HG02759 (cell line): Measurements from ENCODE around the gene CDH23.

Experiments
- ATAC-seq: cut with Tn5 transposase; IDR thresholded peaks from one replicate; pipeline ENCODE4 v1.9.1; 2021; ENCODE audit warnings: mild to moderate bottlenecking, moderate library complexity; ENCODE audit not compliant: unreplicated experiment

CDH23 gene

GRCh38 chr10:71480662-71481061 is 83.9 kb downstream of the CDH23 start:
- no peak for ATAC-seq

- no peak for ATAC-seq
Observed at GRCh38 chr10:71481746-71482410, 85.2 kb downstream of the CDH23 start.

DNA sequence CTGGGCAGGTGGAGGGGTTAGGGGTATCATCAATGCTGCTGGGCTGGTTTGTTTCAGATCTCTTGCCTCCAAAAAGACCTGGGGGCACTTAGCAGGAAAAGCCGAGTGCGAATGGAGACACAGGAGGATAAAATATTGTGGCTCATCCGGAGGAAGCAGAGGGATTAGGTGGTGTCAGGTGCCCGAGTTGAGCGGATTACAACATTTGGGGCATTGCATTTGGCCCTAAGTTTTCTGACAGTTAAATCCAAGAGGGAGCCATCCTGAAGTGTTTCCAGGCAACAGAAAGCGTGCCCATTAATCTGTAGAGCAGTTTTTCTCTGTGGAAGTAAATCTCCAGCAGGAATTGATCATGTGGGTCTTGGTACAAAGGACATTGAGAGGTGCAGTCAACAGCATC is 85.9 kb downstream of the CDH23 start:
- ATAC-seq: no peak

DNA sequence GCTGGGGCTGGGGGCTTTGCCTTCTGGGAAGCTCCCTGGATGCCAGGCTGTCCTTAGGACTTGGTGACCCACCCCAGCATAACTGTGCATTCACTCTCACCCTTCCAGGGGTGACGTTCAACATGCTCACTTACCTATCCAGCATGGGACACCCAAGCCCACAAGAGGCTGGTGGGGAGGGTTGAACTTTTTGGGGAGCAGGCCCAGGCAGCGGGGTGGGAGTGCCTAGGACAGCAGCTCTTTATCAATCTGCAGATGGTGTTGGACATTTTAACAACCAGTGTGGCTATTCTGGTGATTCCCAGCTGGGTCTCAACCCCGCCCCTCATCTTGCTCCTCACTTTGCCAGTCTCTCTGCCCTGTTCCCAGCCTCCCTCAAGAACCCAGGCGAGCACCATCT is 86.4 kb downstream of the CDH23 start:
- no peak for ATAC-seq

DNA sequence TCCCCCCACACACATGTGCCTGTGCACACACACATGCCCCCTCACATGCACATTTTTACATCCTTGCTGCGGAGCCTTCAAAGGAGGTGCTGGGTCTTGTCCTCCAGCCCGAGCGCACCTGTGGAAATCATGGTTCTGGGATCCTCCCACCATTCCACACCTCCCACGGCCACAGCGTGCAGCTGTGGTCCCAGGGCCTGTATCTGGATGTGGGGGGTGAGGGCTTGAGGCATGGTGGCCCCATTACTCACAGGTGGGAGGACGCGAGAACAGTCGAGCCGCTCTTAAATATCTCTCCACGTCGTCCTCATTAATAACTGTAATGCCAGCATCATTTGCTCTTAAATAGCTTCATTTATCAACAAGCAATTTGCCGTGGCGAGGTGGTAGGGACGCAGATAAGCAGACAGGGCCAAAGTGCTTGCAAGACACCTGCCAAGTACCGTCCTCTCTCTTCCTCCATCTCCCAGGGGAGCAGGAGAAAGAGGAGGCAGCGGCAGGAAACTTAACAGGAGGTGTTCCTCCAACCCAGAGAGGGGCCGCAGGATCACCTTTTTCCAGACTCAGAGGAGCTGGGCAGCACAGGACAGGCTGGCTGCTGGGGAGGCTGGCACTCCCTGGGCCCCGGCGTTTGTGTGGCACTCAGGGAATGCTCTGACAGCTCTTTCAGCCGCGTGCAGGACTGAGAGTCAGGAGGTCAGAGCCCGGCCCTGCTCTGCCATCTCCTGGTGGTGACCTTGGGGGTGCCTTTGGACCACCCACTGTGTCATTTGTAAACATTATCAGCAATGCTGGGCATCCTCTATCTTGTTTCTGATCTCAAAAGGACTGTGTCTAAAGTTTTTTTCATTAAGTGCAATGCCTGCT is 87.4 kb downstream of the CDH23 start:
- no peak for ATAC-seq

GRCh38 chr10:71486484-71487114 is 89.9 kb downstream of the CDH23 start:
- ATAC-seq: no peak

- ATAC-seq: no peak
Observed at GRCh38 chr10:71487726-71488125, 91.0 kb downstream of the CDH23 start.

- no peak for ATAC-seq
Observed at GRCh38 chr10:71489077-71489476, 92.4 kb downstream of the CDH23 start.

DNA sequence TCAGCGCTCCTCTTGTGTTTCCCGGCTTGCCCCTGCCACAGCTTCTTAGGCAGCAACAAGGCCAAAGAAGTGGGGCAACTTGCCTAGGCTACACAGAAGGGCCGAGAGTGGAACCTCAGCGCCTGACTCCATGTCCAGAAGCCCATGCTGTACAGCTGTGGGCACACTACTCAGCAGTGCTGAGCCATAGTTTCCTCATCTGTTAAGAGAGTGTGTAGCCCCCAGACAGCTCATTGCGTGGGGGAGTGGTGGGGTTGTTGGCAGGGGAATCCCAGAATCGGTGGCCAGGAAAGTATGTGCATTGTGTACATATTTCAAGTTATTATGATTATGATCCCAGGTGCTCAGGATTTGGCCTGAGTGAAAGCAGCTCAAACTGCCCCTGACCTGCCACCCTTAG is 96.2 kb downstream of the CDH23 start:
- no peak for ATAC-seq

GRCh38 chr10:71493741-71494140 is 97.0 kb downstream of the CDH23 start:
- no peak for ATAC-seq

- no peak for ATAC-seq
Observed at GRCh38 chr10:71494476-71494875, 97.8 kb downstream of the CDH23 start.

DNA sequence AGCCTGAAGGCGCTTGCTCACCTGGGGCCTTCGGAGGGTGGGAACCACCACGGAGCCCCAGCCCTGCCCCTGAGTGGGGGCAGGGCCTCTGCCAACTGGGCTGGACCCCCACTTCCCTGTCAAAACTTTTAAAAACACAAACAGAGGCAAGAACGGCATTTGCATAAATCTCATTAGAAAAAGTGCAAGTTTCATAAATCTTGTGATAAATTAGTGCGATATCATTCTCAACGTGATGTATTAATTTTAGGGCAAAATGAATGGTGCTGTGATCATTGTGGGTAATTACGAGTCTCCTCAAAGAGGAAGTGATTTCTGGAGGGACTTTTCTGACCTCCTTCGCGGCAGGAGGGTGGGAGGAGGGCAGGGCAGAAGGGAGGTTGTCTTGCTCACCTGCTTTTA is 98.3 kb downstream of the CDH23 start:
- ATAC-seq: no peak

DNA sequence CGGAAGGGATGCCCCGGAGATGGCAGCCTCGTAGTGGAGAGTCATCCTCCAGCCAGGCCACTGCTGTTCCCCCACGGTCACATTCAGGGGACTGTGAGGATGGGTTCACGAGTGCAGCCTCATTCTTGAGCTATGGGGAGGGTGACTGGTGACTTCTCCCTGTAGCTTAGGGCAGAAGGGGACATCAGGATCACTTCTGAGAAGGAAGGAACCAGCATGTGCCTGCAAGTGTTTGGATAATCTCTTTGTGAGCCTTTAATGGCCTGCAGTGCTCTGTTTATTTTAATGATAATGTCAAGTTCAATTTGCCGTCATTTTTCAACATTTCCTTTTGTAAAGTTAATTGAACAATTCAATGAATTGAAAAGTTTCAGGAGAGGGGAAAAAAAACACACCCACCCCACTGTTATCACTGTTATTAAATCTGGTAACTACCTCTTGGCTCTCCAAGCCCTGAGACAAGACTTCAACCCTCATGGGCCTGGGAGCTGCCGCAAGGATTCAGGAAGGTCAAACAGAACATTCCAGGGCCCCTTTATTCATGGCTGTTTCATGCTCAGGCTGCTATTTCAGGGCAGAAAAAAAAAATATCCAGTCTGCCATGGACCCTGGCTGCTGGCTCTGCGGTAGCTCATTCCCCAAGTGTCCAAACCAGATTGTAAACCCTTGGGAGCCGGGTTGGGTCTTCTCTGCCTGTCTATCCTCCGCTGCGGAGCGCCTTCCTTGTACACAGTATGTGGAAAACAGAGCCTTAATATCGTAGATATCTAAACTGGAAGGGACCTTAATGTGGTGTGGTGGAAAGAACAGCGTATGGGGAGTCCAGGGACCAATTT is 100.4 kb downstream of the CDH23 start:
- no peak for ATAC-seq

DNA sequence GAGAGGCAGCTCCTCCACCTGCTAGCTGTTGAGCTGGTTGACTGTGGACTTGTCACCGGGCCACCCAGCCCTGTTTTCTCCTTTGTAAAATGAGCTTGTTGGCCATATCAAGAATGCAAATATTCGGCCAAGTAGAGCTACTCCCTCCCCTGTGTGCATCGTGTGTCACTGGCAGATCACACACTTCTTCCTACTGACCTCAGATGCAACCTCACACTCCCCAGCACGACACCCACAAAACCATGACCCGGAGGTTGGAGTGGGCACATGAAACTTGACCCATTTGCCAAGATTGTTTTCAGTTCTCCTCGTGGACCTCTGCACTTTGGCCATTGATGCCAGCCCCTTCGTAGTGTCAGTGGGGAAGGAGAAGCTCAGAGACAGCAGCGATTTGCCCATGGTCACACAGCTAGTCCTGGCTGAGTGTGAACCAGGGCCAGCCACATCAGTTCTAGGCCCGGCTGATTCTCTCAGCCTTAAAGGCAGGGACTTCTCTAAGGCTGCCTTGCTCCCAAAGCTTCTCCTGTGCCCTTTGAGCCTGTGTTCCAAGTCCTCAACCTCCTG is 101.1 kb downstream of the CDH23 start:
- no peak for ATAC-seq

GRCh38 chr10:71501402-71501801 is 104.7 kb downstream of the CDH23 start:
- ATAC-seq: no peak

DNA sequence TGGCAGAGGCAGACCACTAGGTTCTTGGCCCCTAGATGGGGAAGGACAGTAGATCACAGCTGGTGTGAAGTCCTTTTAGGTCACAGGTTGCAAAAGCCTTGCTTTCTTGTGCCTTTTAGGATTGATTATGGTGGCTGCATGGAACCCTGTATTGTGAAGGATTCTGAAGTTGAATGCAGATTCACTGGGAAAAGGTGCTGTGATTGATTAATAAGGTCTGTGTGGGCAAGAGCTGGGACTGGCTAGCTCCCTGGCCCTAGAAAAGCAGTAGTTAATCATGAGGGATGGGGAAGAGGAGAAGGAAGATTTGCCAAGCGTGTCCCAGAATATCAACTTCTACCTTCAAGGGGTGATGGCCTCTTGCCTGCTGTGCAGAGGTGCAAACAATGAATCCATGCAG is 105.5 kb downstream of the CDH23 start:
- no peak for ATAC-seq

- no peak for ATAC-seq
Observed at GRCh38 chr10:71502851-71503250, 106.1 kb downstream of the CDH23 start.

GRCh38 chr10:71504168-71504567 is 107.4 kb downstream of the CDH23 start:
- no peak for ATAC-seq

GRCh38 chr10:71504570-71504969 is 107.8 kb downstream of the CDH23 start:
- ATAC-seq: no peak

DNA sequence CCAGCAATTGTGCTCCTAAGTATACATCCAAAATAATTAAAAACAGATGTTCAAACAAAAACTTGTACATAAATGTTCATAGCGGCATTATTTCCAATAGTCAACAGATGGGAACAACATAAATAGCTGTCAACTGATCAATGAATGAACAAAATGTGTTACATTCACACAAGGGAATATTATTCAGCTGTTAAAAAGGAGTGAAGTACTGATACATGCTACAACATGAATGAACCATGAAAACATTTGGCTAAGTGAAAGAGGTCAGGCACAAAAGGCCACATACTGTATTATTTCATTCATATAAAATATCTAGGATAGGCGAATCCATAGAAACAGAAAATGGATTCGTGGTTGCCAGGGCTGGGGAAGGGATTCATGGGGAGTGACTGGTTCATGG is 109.1 kb downstream of the CDH23 start:
- no peak for ATAC-seq

DNA sequence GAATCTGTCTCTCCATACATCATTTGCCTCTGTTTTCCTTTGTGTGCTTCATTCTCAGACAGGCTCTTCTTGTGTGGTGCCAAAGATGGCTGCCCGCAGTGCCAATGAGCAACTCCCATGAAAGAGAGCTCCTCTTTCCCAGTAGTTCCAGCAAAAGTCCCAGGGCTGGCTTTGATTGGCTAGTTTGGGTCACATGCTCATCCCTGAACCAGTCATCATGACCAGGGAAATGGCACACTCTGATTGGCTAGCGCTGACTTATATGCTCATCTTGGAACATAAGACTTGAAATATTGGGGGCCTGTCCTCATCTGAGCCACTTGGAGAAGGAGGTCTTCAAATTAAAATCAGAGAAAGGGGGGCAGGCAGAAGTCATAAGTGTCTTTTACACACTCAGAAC is 112.7 kb downstream of the CDH23 start:
- ATAC-seq: no peak
